LNCaP clone FGC (cell line): Measurements from ENCODE around the gene SEMA6B.

Experiments
- DNase-seq: peaks from one replicate; pipeline ENCODE4 v3.0.0-alpha.2; 2011; ENCODE audit warnings: low read depth
- H3K4me3 ChIP-seq: 2 replicates; pipeline ENCODE4 v1.5.1; 2011; ENCODE audit warnings: mild to moderate bottlenecking, low read depth, low read length, control low read depth
- CTCF ChIP-seq: IDR thresholded peaks from 2 replicates; pipeline ENCODE4 v1.5.1; 2012; ENCODE audit warnings: mild to moderate bottlenecking; ENCODE audit not compliant: control insufficient read depth, insufficient read depth; ENCODE audit errors: extremely low read depth

SEMA6B gene

DNA sequence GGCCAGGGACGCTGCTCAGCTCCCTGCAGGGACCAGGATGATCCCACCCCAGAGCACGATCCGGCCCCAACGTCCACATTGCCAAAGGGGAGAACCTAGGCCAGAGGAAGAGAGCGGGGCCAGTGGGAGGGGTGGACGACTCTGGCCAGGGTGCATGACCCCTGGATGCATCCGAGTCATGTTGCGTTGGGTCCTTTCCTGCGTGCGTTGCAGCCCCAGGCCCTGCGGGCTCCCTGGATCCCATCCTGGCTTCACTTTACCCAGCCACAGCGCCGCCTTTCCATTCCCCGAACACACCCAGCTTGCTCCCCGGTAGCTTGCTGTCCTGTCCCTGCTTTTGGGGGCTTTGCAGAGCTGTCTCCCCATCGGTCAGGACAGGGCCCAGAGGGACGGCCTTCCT is 51.7 kb downstream of the SEMA6B start:
- no peak for DNase-seq
- no peak overlapping the region for H3K4me3 ChIP-seq
- TF ChIP-seq CTCF, result no peak

DNA sequence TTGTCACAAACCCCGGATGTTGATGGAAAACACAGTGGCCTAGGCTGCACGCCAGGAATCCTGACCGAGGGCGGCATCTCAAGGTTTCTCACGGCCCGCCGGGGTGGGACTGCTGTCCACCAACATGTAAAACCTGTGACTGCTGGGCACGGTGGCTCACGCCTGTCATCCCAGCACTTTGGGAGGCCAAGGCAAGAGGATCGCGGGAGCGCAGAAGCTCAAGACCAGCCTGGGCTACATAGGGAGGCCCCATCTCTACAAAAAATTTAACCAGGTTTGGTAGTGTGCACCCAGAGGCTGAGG is 52.4 kb downstream of the SEMA6B start:
- no peak overlapping the region for H3K4me3 ChIP-seq
- no peak for DNase-seq
- no peak for TF ChIP-seq CTCF

DNA sequence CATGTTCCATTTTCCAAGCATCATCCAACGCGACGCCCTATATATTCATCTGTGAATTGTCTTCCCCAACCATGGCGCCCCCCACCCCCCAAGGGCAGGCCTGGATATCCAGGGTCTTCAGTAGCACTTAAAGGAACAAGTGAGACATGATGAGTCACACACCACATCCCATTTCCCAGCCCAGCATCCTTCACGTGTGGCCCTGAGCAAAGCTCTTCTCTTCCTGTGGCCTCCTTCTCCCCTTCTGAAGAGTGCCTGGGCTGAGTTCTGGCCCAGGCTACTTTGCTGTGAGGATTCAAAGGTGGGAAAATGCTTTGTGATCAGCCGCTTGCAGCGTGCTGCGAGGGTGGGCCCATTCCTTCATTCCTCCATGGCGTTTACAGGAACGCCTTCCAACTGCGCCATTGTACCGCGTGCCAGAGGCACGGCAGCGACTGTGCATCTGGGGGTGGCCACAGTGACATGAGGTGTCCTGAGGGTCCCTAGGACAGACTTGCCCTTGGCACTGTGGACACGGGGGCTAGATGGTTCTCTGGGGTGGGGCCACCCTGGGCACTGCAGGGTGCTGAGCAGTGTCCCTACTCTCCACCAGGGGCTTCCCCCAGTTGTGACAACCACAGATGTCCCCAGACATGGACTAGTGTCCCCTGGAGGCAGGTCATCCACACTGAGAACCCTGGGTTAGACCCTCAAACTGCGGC is 52.9 kb downstream of the SEMA6B start:
- no peak for TF ChIP-seq CTCF
- no peak overlapping the region for H3K4me3 ChIP-seq
- DNase-seq, result no peak

DNA sequence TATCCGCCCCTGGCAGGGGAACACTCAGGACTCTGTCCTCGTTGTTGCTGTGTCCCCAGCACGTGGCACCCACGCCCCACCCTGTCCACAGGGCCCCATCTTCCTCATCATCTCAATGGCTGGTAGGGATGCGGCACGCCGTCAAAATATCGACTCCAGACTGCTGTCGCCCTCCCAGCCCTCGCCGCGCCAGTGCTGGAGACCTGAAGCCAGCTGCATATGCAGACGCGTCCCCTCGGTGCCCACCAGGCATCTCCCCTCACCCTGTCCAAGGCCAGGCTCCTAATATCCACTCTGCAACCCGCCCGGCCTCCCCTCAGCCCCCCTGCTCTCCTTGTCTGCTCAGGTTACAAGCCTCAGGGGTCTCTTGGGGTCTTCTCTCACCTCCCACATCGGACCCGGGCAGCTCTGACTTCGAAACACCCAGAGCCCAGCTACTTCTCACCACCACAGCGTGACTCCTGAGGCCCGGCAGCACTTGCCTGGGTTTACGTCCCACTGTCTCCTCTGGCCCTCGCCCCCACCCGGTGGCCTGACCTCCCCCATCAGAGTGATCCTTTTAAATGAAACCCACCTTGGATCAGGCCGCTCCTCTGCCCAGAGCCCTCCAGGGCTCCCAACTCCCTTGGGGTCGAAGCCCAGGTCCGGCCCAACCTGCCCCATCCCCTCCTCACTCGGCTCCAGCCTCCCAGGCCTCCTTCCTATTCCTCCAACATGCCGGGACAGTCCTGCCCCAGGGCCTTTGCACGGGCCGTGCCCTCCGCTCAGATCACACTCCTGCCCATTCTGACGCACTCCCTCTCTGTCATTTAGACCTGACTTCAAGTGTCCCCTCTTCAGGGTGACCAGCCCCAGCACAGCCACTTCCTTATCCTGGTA is 53.7 kb downstream of the SEMA6B start:
- H3K4me3 ChIP-seq, result no peak overlapping the region
- DNase-seq, result no peak

GRCh38 chr19:4504891-4505569 is 54.5 kb downstream of the SEMA6B start:
- no peak for DNase-seq
- H3K4me3 ChIP-seq, result no peak overlapping the region
- TF ChIP-seq CTCF, result no peak

More for the DNA sequence above, 53.7 kb downstream of the SEMA6B start:
- no peak for TF ChIP-seq CTCF

DNA sequence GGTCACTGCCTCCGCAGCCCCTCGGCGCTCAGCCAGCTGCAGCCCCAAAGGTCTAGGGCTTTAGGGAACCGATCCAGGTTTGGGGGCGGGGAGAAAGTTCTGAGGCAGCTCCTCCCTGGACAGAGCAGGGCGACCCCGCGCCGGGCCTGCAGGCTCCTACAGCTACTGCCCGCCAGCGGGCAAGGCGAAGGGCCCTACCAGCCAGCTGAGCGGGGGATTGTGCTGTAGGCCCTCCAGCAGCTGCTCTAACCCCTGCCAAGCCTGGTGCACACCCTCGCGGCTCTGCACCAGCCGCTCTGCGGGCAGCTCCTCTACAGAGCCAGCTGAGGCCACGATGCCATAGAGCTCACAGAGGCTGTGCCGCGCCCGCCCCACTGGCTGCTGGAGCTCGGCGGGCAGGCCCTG is 55.2 kb downstream of the SEMA6B start:
- H3K4me3 ChIP-seq, result no peak overlapping the region
- DNase-seq, result no peak
- no peak for TF ChIP-seq CTCF
